ENCODE measurements around the gene ZNFX1.

DNA sequence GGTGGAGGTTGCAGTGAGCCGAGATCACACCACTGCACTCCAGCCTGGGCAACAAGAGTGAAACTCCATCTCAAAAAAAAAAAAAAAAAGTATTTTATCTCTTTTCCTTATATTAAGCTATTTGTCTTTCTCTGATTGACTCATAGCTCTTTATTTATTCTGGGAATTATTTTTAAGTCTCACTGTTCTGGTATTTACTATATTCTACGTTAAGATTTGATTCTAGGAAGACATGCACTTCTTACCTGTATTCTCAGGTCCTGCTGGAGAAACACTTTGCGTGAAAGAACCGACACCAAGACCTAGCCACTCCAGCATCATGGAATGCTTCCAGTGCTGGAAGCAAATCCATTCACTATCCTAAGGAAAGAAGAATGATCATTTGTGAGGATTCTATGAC lies 17.6 kb downstream of the ZNFX1 start:
- TF ChIP-seq, protein P1, sequence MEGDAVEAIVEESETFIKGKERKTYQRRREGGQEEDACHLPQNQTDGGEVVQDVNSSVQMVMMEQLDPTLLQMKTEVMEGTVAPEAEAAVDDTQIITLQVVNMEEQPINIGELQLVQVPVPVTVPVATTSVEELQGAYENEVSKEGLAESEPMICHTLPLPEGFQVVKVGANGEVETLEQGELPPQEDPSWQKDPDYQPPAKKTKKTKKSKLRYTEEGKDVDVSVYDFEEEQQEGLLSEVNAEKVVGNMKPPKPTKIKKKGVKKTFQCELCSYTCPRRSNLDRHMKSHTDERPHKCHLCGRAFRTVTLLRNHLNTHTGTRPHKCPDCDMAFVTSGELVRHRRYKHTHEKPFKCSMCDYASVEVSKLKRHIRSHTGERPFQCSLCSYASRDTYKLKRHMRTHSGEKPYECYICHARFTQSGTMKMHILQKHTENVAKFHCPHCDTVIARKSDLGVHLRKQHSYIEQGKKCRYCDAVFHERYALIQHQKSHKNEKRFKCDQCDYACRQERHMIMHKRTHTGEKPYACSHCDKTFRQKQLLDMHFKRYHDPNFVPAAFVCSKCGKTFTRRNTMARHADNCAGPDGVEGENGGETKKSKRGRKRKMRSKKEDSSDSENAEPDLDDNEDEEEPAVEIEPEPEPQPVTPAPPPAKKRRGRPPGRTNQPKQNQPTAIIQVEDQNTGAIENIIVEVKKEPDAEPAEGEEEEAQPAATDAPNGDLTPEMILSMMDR (IDR thresholded peaks at IDR 0.05), result no peak
- no peak for TF ChIP-seq EZH2 (IDR thresholded peaks at IDR 0.05; ENCODE audit: borderline replicate concordance, insufficient read depth, low read depth, low read length, poor library complexity, severe bottlenecking)

Measured in B cell (primary cell).